IPS DF 4.7 (cell line): ENCODE results near the gene NCKAP5L.
"Not testable (repeated sequence)": the region's sequence is repeated elsewhere in the genome, so short reads cannot be mapped to it uniquely, and the experiment has no call there.

Source experiments
- DNase-seq: peaks from one replicate; pipeline ENCODE4 v3.0.0-alpha.2; 2013; ENCODE audit warnings: low spot score; ENCODE audit errors: extremely low read depth

The NCKAP5L gene

GRCh38 chr12:49828133-49829091 is at the start of gene NCKAP5L:
Gene NCKAP5L, minus strand, starts transcription at chr12:49828413. Its CDS starts 24,369 bp downstream, at chr12:49804044.
- DNase-seq = no peak

GRCh38 chr12:49877066-49877465 is 48.9 kb upstream of the NCKAP5L start:
- DNase-seq = no peak

- no peak for DNase-seq
Measured at GRCh38 chr12:49876070-49876469, 47.9 kb upstream of the NCKAP5L start.

GRCh38 chr12:49875115-49875720 is 47.0 kb upstream of the NCKAP5L start:
- DNase-seq = no peak

GRCh38 chr12:49874142-49874897 is 46.1 kb upstream of the NCKAP5L start:
- no peak for DNase-seq

- no peak for DNase-seq
Measured at GRCh38 chr12:49873361-49873934, 45.2 kb upstream of the NCKAP5L start.

GRCh38 chr12:49872781-49873181 is 44.6 kb upstream of the NCKAP5L start:
- DNase-seq = no peak

- no peak for DNase-seq
Measured at GRCh38 chr12:49872381-49872780, 44.2 kb upstream of the NCKAP5L start.

- DNase-seq = not testable (repeated sequence)
Measured at GRCh38 chr12:49871811-49872251, 43.6 kb upstream of the NCKAP5L start.

GRCh38 chr12:49871263-49871561 is 43.0 kb upstream of the NCKAP5L start:
- no peak for DNase-seq

GRCh38 chr12:49870501-49871262 is 42.5 kb upstream of the NCKAP5L start:
- DNase-seq = no peak

GRCh38 chr12:49869816-49870500 is 41.7 kb upstream of the NCKAP5L start:
- DNase-seq = no peak

- no peak for DNase-seq
Measured at GRCh38 chr12:49868952-49869815, 41.0 kb upstream of the NCKAP5L start.

- no peak for DNase-seq
Measured at GRCh38 chr12:49868449-49868848, 40.2 kb upstream of the NCKAP5L start.

GRCh38 chr12:49867570-49868341 is 39.5 kb upstream of the NCKAP5L start:
- no peak for DNase-seq

GRCh38 chr12:49866859-49867569 is 38.8 kb upstream of the NCKAP5L start:
- peak; percentile 74 for DNase-seq

GRCh38 chr12:49865782-49866135 is 37.5 kb upstream of the NCKAP5L start:
- no peak for DNase-seq
